Fibroblast of the conjunctiva (primary cell): ENCODE measurements around the gene TEDC2.

Source experiments
- DNase-seq: peaks from one replicate; pipeline ENCODE4 v3.0.0-alpha.2; 2010; ENCODE audit warnings: low read depth

TEDC2 gene

DNA sequence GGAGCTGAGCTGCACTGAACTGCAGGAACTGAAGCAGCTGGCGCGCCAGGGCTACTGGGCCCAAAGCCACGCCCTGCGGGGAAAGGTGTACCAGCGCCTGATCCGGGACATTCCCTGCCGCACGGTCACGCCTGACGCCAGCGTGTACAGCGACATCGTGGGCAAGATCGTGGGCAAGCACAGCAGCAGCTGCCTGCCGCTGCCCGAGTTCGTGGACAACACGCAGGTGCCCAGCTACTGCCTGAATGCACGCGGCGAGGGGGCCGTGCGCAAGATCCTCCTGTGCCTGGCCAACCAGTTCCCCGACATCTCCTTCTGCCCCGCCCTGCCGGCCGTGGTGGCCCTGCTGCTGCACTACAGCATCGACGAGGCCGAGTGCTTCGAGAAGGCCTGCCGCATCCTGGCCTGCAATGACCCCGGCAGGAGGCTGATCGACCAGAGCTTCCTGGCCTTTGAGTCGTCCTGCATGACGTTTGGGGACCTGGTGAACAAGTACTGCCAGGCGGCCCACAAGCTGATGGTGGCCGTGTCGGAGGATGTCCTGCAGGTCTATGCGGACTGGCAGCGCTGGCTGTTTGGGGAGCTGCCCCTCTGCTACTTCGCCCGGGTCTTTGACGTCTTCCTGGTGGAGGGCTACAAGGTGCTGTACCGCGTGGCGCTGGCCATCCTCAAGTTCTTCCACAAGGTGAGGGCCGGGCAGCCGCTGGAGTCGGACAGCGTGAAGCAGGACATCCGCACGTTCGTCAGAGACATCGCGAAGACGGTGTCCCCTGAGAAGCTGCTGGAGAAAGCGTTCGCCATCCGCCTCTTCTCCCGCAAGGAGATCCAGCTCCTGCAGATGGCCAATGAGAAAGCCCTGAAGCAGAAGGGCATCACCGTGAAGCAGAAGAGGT, 36.6 kb downstream of the TEDC2 start:
- no peak for DNase-seq

DNA sequence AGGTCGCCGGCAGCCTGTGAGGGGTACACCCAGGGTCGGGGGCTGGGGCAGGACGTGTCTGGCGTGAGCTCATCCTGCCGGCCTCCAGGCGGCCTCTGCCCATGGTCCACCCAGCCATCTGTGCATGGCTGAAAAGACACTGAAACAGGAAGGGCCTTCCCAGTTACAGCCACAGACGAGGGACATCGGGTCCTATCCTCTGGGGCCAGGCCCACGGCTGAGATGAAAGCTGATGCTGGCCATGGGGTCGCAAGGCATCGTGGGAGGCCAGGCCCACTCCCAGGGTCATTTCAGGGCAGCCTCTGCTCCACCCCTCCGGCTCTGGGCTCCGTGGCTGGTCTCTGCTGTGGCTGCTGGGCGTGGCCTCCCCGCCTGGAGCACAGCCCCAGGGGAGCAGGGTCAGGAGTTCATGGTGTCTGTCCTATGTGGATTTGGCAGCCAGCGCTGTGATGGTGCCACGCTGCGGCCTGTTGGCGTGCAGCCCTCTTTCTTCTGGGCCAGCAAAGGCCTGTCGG, 37.3 kb downstream of the TEDC2 start:
- DNase-seq: no peak

DNA sequence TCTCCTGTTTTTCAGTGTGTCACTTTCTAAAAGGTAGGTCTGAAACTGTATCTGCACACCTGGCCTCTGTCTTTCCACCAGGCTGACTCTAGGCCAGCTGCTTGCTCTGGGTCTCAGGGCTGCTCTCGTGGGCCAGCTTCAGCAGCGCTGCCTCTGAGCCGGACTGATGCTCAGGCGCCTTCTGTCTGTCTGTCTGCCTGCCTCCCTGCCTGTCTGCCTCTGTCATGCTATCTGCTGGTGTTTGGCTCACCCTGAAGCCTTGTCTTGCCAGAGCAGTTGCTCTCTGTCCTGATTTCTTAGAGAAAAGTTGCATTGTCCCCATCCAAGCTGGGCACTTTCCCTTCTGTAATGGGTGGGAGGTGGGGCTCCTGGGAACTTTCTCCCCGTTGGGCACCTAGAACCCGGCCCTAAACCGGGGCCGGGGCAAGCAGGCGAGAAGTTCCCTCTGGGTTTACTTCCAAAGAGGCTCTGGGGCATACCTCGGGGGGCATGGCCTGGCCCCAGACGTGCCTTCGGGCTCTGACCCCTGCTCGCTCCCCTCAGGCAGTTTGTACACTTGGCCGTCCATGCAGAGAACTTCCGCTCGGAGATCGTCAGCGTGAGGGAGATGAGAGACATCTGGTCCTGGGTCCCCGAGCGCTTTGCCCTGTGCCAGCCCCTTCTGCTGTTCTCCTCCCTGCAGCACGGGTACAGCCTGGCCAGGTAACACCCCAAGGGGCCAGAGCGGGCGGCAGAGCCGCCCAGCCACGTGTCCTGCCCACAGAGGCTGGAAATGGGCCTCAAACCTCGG, 38.0 kb downstream of the TEDC2 start:
- DNase-seq: no peak

DNA sequence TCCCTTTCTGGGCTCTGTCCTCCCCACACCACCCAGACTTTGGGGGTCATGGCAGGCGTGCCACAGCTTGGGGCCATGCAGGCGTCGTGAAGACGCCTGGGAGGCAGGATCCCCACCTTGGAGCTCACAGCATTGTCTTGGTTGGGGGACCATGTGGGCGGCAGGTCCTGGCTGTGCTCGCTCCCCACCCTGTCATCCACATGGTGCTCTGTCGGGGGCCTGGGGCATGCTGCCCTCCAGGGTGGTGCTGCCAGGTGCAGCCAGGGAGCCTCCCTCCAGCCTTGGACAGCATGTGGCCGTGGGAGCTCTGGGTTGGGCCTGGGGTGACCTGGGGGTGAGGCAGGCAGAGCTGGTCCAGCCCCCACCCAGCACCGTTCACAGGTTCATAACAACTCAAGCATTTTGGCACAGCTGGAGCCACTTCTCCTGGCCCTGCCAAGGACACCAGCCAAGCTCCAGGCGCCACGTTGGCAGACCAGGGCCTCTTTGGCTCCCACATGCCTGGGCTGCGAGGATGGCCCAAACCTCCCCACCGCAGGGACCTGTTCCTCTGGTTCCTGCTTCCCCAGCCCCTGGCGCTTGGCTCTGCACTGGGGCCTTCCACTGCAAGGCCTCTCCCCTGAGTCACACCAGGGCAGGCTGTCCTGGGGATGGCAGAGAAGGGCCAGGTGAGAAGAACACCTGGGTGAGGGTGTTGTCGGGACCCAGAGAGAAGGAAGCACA, 38.8 kb downstream of the TEDC2 start:
- no peak for DNase-seq

DNA sequence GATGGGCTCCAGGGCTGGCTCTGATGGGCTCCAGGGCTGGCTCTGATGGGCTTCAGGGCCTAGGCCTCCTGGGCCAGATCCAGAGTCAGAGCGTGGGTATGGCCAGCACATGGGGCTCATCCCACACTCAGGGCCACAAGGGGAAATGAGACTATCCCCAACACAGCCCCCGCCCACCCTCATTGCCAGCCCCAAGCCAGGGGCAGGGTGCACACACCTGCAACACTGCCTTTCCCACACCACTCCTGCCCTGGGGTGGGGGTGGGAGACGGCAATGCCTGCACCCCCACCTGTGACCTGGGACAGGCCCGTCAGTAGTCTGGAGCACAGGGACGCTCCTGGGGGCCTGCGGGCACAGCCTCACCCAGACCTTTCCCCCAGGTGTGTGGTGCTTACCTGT, 39.5 kb downstream of the TEDC2 start:
- no peak for DNase-seq

DNA sequence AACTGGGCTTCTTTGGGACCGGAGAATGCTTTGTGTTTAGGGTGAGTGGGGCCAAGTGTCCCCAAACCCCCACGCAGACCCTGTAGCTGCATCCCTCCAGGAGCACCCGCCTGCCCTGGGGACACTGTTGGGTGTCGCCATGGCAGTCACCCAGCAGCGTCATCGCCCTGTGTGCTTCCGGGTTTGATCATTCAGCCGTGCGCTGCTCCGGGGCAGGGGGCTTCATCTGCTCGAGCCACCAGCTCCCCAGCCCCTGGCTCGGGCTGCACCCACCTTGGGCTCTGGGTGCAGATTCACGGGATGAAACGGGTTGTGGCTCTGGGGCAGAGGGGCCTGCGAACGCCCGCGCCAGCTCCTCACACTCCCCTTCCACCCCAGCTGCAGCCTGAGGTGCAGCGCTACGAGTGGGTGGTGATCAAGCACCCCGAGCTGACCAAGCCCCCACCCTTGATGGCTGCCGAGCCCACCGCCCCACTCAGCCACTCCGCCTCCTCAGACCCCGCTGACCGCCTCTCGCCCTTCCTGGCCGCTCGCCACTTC, 40.1 kb downstream of the TEDC2 start:
- no peak for DNase-seq

DNA sequence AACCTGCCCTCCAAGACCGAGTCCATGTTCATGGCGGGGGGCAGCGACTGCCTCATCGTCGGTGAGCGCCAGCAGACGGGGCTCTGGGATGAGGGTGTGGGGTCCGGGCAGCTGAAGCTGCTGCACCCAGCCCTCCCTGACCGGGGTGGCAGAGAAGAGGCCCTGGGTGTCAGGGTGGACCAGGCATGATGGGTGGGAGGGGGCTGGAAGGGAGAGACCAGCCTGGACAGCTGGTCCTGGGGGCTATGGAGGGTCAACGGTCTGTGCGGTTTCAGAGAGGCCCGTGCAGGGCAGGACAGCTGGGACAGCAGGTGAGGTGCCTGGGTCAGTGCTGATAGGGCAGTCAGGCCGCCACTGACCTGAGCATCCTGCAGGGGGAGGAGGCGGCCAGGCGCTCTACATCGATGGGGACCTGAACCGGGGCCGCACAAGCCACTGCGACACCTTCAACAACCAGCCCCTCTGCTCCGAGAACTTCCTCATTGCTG, 40.6 kb downstream of the TEDC2 start:
- DNase-seq: no peak

DNA sequence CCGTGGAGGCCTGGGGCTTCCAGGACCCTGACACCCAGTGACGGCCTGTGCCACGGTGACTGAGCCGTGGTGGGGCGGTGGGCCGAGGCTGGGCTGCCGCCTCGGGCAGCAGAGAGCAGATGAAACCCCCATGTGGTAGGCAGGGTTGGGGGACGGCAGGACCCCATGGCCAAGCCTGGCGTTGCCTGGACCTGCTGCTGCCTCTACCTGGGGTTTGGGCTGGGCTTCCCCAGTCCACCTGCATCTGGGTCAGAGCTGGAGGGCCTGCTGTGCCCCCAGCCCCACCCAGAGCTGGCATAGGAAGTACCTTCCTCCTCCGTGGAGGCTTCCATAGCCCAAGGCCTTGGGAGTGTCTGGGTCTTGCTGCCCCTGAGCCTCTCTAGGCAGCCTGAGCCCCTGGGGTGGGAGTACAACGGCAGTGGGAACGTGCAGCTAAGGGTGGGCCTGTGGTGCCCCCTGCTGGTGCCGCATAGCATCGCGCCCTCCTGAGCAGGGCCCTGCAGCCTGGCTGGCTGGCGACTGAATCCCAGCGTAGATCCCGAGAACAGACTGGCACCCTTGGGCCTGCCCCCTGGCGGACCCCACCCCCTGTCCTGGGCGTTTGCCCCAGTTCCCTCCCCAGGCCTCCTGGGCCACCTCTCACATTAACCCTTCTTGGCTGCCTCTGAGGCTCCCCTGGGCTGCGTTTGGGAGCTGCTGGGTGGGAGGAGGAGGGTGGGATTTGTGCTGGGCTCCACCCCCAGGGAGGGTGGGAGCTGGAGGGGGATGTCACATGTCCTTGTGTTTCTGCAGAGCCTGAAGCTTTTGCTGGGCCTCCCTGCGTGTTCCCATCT, 41.2 kb downstream of the TEDC2 start:
- peak; percentile 79 for DNase-seq

DNA sequence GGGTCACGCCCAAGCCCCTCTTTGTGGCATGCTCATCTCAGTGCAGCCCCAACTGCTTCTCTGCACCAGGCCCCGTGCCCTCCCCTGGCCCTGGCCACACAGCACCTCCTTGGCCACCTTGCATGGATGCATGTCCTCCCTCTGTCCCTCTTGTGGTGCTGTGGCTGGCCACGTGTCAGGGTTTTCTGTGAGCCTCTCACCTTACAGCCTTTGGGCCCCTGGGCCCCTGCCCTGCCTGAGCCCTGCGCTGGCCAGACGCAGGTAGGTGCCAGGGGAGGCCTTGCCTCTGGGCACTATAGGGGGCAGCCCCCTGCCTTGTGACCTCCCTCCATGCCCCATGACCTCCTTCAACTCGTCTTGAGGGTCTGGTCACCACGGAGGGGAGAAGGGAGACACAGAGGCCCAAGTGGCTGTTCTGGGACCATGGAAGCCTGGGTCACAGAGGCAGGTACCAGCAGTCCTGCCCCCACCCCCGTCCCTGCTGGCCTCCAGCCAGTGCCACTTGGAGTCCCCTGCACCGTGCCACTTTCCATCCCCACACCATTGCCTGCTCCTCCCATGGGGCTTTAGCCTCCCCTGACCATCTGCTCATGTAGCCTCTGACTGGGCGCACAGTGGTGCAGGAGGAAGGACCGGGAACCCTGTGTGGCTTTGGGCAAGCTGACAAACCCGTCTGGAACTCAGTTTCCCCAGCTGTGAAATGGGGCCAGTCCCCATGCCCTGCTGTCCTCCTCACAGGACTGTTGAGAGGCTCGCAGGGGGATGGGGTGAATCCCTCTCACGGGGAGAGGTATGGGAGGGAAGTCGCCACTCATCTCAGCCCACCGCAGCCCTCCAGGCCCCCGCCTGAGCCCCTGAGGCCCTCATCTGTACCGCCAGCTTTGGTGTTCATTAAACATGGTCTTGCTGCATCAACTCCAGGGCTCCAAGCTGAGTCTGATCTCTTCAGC, 42.3 kb downstream of the TEDC2 start:
- DNase-seq: no peak

DNA sequence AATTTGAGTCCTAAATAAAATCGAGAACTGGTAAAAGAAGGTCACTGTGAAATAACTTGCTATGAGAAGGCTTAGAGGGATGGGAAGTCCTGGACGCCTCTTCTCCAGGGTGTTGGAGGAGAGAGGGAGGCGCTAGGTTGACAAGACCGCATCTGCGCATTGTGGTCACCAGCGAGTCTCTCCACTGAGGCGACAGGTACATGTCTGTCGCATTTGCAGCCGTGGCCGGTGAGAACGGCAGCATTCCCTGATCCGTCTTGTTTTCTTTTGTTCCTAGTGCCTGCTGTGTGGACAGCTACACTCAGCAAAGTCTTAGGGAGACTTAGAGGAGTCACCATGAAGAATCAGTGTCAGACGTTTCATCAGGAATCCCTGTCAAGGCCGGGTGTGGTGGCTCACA, 45.8 kb downstream of the TEDC2 start:
- DNase-seq: no peak

DNA sequence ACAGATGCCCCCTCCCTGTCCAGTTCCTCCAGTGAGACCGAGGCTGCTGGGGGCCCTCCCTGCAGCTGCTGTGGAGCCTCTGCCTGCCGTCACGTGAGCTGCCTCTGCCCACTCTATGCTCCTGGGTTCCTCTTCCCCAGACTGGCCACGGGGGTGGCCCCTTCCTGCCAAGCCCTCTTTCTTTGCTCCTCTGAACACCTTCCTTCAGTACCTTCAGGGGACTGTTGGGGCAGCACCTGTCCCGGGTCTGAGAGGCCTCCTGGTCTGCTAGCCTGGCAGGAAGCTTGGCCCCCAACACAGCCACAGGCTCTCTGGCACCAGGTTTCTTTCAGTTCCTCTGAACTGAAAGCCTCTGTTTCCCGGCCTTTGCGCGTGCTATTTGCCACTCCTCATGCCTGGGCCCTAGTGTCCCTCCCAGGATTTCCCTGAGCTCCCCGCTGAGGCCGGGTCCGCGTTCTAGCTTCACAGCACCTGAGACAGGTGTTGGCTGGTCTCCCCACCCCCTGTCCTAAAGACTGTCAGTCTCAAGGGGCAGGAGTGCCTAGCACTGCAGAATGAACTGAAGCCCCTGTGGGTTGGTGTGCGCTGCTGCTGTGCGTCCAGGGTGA, 47.2 kb downstream of the TEDC2 start:
- no peak for DNase-seq

DNA sequence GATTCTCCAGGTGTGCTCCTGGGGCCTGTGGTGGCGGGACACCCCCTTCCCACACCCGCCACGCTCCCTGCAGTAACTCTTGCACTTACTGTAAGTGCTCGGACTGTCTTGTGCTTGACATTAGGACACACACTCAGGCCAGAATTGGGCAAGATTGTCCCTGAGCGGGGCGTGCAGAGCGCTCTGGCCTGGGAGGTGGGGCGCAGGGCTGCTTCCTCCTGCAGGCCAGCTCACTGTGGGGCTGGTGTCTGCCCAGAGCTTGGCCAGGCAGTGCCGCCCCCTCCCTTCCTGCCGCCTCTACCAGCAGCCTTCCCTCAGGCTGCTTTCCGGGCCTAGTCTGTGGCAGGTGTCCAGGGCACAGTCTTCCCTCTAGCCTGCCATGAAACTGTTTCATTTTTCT, 47.8 kb downstream of the TEDC2 start:
- no peak for DNase-seq

DNA sequence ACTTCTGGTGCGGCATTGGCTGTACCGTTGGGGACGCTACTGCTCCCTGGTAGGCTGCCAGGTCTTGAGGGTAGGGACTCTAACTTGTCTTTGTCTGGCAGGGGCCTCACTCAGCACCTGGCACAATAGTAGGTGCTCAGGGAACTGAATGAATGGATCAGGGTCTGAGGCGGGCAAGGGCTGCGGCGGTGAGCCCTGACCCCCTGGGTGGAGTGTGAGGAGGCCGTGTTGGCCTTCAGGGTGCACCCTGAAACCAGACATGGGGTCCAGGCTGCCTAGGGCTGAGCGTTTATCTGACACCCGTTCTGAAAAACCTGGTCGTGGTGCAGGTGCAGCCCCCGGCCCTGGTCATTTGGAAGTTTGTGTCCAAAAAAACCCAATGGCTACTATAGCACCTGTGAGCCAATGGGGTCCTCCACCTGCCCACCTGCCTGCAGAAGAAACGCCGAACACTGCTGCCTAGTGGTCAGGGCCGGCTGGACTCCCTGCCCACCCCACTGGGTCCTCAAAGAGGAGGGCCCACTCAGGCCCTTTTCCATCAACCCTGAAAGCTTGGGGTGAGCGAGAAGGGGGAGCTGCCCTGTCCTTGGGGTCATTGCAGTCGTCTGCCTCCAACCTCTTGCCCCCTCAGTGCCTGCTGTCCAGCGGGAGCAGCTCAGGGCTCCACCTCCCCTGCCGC, 49.0 kb downstream of the TEDC2 start:
- DNase-seq: no peak

DNA sequence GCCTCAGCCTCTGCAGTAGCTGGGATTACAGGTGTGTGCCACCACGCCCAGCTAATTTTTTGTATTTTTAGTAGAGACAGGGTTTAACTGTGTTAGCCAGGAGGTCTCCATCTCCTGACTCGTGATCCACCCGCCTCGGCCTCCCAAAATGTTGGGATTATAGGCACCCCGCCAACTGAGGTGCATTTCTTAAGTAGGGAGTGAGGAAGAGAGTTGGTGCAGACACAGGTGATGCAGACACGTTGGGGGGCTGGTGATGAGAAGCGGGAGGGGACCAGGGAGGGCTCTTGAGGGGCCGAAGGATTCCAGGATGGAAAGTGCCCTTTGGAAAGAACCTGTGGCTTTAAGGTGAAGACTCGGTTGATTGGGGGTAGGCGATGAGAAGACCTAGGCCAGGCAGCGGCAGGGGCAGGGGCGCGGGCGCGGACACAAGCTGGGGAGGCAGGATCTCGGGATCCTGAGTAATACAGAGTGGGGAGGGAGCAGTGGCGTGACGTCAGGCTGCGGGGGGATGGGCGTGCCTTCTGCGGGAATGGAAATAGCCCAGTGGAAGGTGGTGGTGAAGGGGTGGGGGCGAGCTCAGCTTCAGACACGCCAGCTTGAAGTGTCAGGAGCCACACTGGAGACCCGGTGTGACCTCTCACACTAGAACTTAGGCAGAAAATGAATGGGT, 51.4 kb downstream of the TEDC2 start:
- DNase-seq: no peak

DNA sequence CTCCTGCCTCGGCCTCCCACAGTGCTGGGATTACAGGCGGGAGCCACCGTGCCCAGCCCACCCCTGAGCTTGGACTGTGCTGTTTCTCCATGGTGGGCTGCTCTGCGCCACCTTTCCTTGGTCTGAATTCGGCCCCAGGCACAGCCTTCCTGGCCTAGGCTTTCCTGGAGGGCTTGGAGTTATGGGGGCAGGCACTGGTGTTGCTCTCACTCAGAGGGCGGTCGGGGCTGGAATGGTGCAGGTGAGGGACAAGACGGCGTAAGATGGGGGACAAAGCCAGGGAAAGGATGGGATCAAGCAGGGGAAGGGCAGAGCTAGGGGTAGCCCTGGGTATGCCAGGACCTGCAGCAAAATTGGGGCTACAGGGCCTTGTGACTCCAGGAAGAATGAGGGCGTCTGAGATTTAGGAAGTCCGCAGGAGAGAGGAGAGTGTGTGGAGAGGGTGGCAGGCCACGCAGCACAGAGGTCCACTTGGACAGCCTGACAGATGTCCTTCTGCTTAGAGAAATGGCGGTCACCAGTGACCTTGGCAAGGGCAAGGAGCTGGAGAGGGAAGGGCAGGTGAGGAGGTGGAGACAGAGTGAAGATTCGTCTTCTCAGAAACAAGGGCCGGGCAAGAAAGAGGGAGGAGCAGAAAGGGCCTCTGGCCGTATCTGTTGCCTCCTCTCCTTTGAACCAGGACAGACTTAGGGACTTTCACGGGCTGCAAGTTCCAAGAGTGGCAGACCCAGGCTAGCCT, 52.3 kb downstream of the TEDC2 start:
- DNase-seq: no peak

DNA sequence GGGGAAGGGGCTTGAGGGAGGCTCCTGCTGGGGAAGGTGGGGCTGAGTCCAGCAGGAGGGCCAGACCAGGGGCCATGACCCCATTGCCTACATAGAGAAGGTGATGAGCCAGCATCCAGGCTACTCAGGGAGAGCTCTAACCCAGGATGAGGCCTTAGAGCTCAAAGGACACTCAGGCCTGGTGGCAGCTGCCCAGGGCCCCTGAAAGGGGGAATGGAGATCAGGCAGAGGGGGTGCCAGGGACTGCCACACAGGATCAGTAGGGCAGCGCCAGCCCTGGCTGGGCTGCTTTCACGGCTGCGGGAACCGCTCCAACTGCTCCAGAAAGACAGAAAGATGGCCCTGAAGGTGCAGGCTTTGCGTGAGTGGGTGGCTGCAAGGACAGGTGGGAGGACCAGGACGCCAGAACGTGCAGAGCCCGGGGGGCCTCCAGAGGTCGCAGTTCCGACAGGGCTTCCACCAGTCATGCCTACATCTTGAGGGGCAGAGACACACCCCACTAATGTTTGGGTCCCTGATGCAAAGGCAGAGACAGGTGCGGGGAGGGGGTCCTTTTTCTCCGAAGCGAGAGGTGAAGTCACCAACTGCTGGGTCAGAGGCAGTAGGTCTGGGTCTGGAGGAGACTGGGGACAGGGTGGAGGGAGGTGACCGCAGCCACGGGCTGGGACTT, 53.0 kb downstream of the TEDC2 start:
- DNase-seq: no peak
